K562 (cell line): ENCODE results near the gene SIDT1. TPM values are rescaled to one million over a fixed set of nuclear protein-coding genes. Genes with fewer than 3 reads are reported as not detected.

Experiments
- ATAC-seq: fragments of 200-7000 bp; cut with Tn5 transposase; 3 replicates; pipeline ENCODE4 v1.9.1; 2020; ENCODE audit warnings: moderate library complexity
- BruUV-seq: library from RNA; stranded (reverse); fragments of 400-500 nt; replicated peaks from 2 replicates; lab custom pipeline; 2021; lab: Mats Ljungman, UMichigan
- CTCF ChIA-PET: fragments of 300-600 bp; formaldehyde crosslinking; extraction: SDS; loops from one replicate; lab custom pipeline; 2021; ENCODE audit warnings: low intra/inter-chr PET ratio; lab: Yijun Ruan, JAX
- POLR2A ChIA-PET: fragments of 300-600, 350-650 bp; sonication (Branson Sonifier 250); formaldehyde crosslinking; extraction: SDS; loops from one replicate; lab custom pipeline; 2021; ENCODE audit warnings: antibody characterized with exemption, inconsistent platforms; lab: Yijun Ruan, JAX
- DNase-seq, 4 experiments: peaks; one replicate each; pipeline versions ENCODE4 v3.0.0 to v3.0.0-alpha.2; 2011 to 2018; ENCODE audit warnings: low spot score in 3 of 4, mixed read lengths in 3 of 4; ENCODE audit errors: extremely low read depth in 1 of 4
- FAIRE-seq: peaks from 2 replicates; lab custom pipeline; 2011; peaks lifted over from hg19 to GRCh38; lab: Jason Lieb, UNC
- H2AFZ ChIP-seq: 2 replicates; pipeline ENCODE4 v1.6.0; 2011; ENCODE audit warnings: low read depth, low read length, control low read depth, inconsistent platforms
- H3K27ac ChIP-seq: fragments of 200-600 bp; 3 replicates; pipeline ENCODE4 v1.8.0; 2011; ENCODE audit warnings: low read depth, mild to moderate bottlenecking, control low read depth, inconsistent platforms, low read length, moderate library complexity, mixed read lengths; ENCODE audit errors: extremely low read depth
- H3K27me3 ChIP-seq, 2 experiments: fragments of 300-600 bp in 1 of 2; 2 replicates in 1 of 2; 3 replicates in 1 of 2; pipeline versions ENCODE4 v1.6.0 to v1.8.0; 2011; ENCODE audit warnings: inconsistent platforms in 2 of 2, low read length in 2 of 2, mild to moderate bottlenecking in 1 of 2, mixed read lengths in 1 of 2, moderate library complexity in 1 of 2; ENCODE audit not compliant: control insufficient read depth in 2 of 2, insufficient read depth in 2 of 2
- H3K36me3 ChIP-seq: fragments of 300-600 bp; 3 replicates; pipeline ENCODE4 v1.8.0; 2011; ENCODE audit warnings: mild to moderate bottlenecking, low read length, inconsistent platforms; ENCODE audit not compliant: control insufficient read depth, insufficient read depth
- H3K4me1 ChIP-seq, 2 experiments: fragments of 200-600 bp in 1 of 2; replicated peaks in 1 of 2; 2 replicates in 1 of 2; 3 replicates in 1 of 2; pipeline versions ENCODE4 v1.5.1 to v1.8.0; 2011; ENCODE audit warnings: inconsistent platforms in 2 of 2, low read length in 2 of 2, mild to moderate bottlenecking in 1 of 2, mixed read lengths in 1 of 2, moderate library complexity in 1 of 2; ENCODE audit not compliant: control insufficient read depth in 2 of 2, insufficient read depth in 2 of 2
- H3K4me2 ChIP-seq: 2 replicates; pipeline ENCODE4 v1.6.1; 2011; ENCODE audit warnings: low read length, control low read depth, inconsistent platforms, mixed read lengths; ENCODE audit not compliant: insufficient read depth
- H3K4me3 ChIP-seq: fragments of 200-600 bp; sonication (generic), shearing (Covaris generic); 2 replicates; pipeline ENCODE4 v1.5.1; 2016; ENCODE audit warnings: control low read depth, inconsistent platforms
- H3K79me2 ChIP-seq: fragments of 200-600 bp; 3 replicates; pipeline ENCODE4 v1.8.0; 2011; ENCODE audit warnings: low read length, inconsistent platforms; ENCODE audit not compliant: control insufficient read depth, insufficient read depth
- H3K9ac ChIP-seq, 2 experiments: 2 replicates each; pipeline versions ENCODE4 v1.6.0 to v1.6.1; 2011; ENCODE audit warnings: low read depth in 2 of 2, low read length in 2 of 2, control low read depth in 1 of 2, inconsistent platforms in 1 of 2, mild to moderate bottlenecking in 1 of 2, mixed read lengths in 1 of 2; ENCODE audit not compliant: insufficient read depth in 1 of 2
- H3K9me1 ChIP-seq: one replicate; pipeline ENCODE4 v1.6.0; 2011; ENCODE audit warnings: inconsistent platforms, mild to moderate bottlenecking, low read length, moderate library complexity; ENCODE audit not compliant: control insufficient read depth, insufficient read depth
- H3K9me3 ChIP-seq: replicated peaks from 2 replicates; pipeline ENCODE4 v1.5.1; 2011; ENCODE audit warnings: low read depth, low read length, inconsistent platforms; ENCODE audit not compliant: control insufficient read depth, insufficient read depth
- H4K20me1 ChIP-seq: replicated peaks from 2 replicates; pipeline ENCODE4 v1.6.1; 2011; ENCODE audit warnings: low read length, inconsistent platforms, mixed read lengths; ENCODE audit not compliant: control insufficient read depth, insufficient read depth
- CEBPB ChIP-seq: fragments of 450-650 bp; IDR thresholded peaks from 2 replicates; pipeline ENCODE4 v1.6.1; 2016; ENCODE audit warnings: missing genetic modification characterization, missing compliant biosample characterization
- CREB3L1 ChIP-seq: fragments of 450-650 bp; IDR thresholded peaks from 2 replicates; pipeline ENCODE4 v1.6.1; 2014; ENCODE audit warnings: low read depth, mild to moderate bottlenecking, moderate library complexity, borderline replicate concordance
- FOS ChIP-seq: IDR thresholded peaks from 3 replicates; pipeline ENCODE4 v1.6.1; 2011; ENCODE audit not compliant: insufficient read length; ENCODE audit errors: extremely low read depth
- FOXK2 ChIP-seq, 2 experiments: fragments of 450-650 bp; IDR thresholded peaks in 1 of 2; conservative IDR thresholded peaks in 1 of 2; 2 replicates each; pipeline ENCODE4 v1.6.1; 2016; ENCODE audit warnings: low read depth in 2 of 2, mild to moderate bottlenecking in 1 of 2
- HDAC2 ChIP-seq: fragments of 450-650 bp; IDR thresholded peaks from 2 replicates; pipeline ENCODE4 v1.6.1; 2016; ENCODE audit warnings: mild to moderate bottlenecking
- MYNN ChIP-seq, 2 experiments: sonication (generic); formaldehyde crosslinking in 1 of 2; IDR thresholded peaks; 2 replicates each; pipeline versions ENCODE4 v1.5.0 to v1.6.1; 2016 to 2020; ENCODE audit warnings: antibody characterized with exemption in 1 of 2, missing genetic modification reagents in 1 of 2
- NFIX ChIP-seq: fragments of 250-450 bp; sonication (Bioruptor Pico); IDR thresholded peaks from 2 replicates; pipeline ENCODE4 v1.4.0; 2020; ENCODE audit warnings: low read depth, mild to moderate bottlenecking, moderate library complexity
- PHF20 ChIP-seq: fragments of 450-650 bp; IDR thresholded peaks from 2 replicates; pipeline ENCODE4 v1.6.1; 2018; ENCODE audit not compliant: partially characterized antibody
- PHF21A ChIP-seq: fragments of 450-650 bp; IDR thresholded peaks from 2 replicates; pipeline ENCODE4 v1.6.1; 2017; ENCODE audit warnings: low read depth, borderline replicate concordance
- POLR2AphosphoS2 ChIP-seq: IDR thresholded peaks from 2 replicates; pipeline ENCODE4 v1.6.1; 2012; ENCODE audit warnings: low read length, improper control_type of control experiment
- TCF3 ChIP-seq: sonication (generic); formaldehyde crosslinking; IDR thresholded peaks from 2 replicates; pipeline ENCODE4 v1.4.0; 2020; ENCODE audit warnings: mild to moderate bottlenecking, missing genetic modification reagents
- THRA ChIP-seq: fragments of 450-650 bp; IDR thresholded peaks from 2 replicates; pipeline ENCODE4 v1.6.1; 2017; ENCODE audit warnings: mild to moderate bottlenecking, moderate library complexity
- ZNF212 ChIP-seq: fragments of 450-650 bp; formaldehyde crosslinking; IDR thresholded peaks from 2 replicates; pipeline ENCODE4 v1.4.0; 2020; ENCODE audit warnings: mild to moderate bottlenecking
- ZNF277 ChIP-seq: fragments of 250-450 bp; sonication (Bioruptor Pico); IDR thresholded peaks from 2 replicates; pipeline ENCODE4 v1.8.0; 2022; ENCODE audit warnings: inconsistent platforms, mild to moderate bottlenecking, moderate library complexity, borderline replicate concordance
- ZNF444 ChIP-seq: fragments of 250-450 bp; sonication (Bioruptor Pico); IDR thresholded peaks from 2 replicates; pipeline ENCODE4 v1.4.0; 2020; ENCODE audit warnings: mild to moderate bottlenecking, moderate library complexity
- ZNF780A ChIP-seq: fragments of 250-450 bp; sonication (Bioruptor Pico); IDR thresholded peaks from 2 replicates; pipeline ENCODE4 v1.5.0; 2021; ENCODE audit warnings: mild to moderate bottlenecking
- WGBS: fragments of 100-300 bp; shearing (Covaris generic); methylation state at CpG from one replicate; pipeline ENCODE4 v1.1.6; 2016; ENCODE audit warnings: low coverage, mixed read lengths; ENCODE audit not compliant: insufficient coverage; ENCODE audit errors: missing lambda C conversion rate; 5-methylcytosine and 5-hydroxymethylcytosine counted together
- in situ Hi-C: fragments of 300-500 bp; cut with MboI; formaldehyde crosslinking; loops from 4 replicates; pipeline ENCODE4 v1.15.0; 2018; ENCODE audit warnings: inconsistent platforms, mixed read lengths
- intact Hi-C: fragments of 100-400 bp; cut with micrococcal nuclease; formaldehyde crosslinking; loops from 2 replicates; pipeline ENCODE4 v1.14.2; 2022
- polyA plus RNA-seq, 8 experiments: library from polyadenylated mRNA; depleted of rRNA in 4 of 8; stranded (reverse) in 5 of 8; unstranded in 3 of 8; fragments of >200 nt; fragmentation: Nextera tagmentation in 2 of 8; fragmentation: Illumina TruSeq in 1 of 8; extraction: Ambion mirVana in 2 of 8; extraction: Trizol in 1 of 8; gene quantifications; 2 replicates each; pipeline versions ENCODE4 v1.2.1 to v1.2.3, GENCODE V29; 2011 to 2014; ENCODE audit warnings: inconsistent platforms in 1 of 8, missing spikeins in 1 of 8
- total RNA-seq, 7 experiments: library from RNA; depleted of rRNA in 6 of 7; stranded (reverse); fragments of >200 nt in 6 of 7; fragmentation: Illumina TruSeq in 2 of 7; extraction: Trizol in 2 of 7; gene quantifications; 2 replicates each; pipeline versions ENCODE4 v1.2.1 to v1.2.3, GENCODE V29; 2011 to 2021; ENCODE audit warnings: low replicate concordance in 1 of 7
- TF ChIP-seq, protein P1 (sequence below): sonication (generic); formaldehyde crosslinking; IDR thresholded peaks from 2 replicates; pipeline ENCODE4 v1.4.0; 2020; ENCODE audit warnings: mild to moderate bottlenecking, missing genetic modification reagents

Gene SIDT1
- total and polyA plus RNA-seq, 9 of the 15 experiments (the other 6 are each of a cell fraction or from before 2014, with no cell fraction given): not detected

DNA sequence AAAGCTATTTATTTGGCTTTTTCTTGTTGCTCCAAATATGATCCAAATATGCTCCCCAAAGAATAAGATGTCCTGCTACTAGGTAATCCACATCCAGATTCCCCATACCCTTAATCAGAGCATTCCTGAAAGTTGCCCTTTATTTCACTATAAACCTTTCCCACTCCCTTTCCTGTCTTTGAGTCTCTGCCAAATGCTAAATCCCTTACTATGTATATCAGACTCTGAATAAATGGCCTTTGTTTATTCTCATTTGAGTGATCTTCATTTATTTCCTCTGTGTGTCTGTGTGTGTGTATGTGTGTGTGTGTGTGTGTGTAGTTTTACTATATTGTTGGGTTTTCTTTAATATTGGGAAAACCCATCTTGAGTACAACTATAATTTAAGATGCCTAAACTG, 10.4 kb upstream of the SIDT1 start (continued):
- TF ChIP-seq FOXK2 (conservative IDR thresholded peaks at IDR 0.05 in 1 of 2, IDR thresholded peaks at IDR 0.05 in 1 of 2; ENCODE audit: low read depth in 2 of 2) (no peak), TCF3 (CRISPR knock-in tag) (no peak), CEBPB (tag) (no peak)

DNA sequence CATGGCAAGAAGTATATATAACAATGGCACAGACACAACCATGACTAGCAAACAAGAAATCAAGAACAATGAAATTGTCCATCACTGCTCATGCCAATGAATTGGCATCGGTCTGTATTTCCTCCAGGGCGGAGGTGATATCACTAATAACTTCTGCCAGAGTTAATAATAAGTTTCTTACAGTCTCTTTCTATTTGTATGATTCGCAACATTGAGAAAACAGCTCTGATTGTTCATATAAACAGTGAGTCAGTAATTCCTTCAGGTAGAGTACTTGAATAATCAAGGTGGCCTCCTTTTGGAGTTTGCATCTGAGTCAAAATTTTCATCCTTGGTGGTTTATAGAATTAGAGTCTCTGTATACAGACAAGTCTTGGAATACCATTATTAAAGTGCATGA, 9.1 kb upstream of the SIDT1 start:
- ChIA-PET CTCF (no interaction called here), POLR2A (no interaction called here)
- Histone ChIP-seq H3K9me1 (no peaks in the 10 kb centered on the region), H3K36me3 (no peaks in the 10 kb centered on the region), H3K4me3 (no peak overlapping the region), H3K27ac (no peak overlapping the region), H3K79me2 (no peaks in the 10 kb centered on the region), H3K9ac (no peak overlapping the region), H3K9me3 (no peaks in the 10 kb centered on the region), H3K4me1 (no peaks in the 10 kb centered on the region), H3K4me2 (no peak overlapping the region), H2AFZ (no peak overlapping the region), H4K20me1 (no peaks in the 10 kb centered on the region), H3K27me3 (no peaks in the 10 kb centered on the region)
- intact Hi-C loops (no loop called here), in situ Hi-C loops (no loop called here)
- ATAC-seq: no peak
- DNase-seq: no peak
- 0% methylated on average over 3 of the region's 3 CpGs for WGBS
- no peak for FAIRE-seq
- BruUV-seq: no TSS peak
- TF ChIP-seq PHF20: no peak
- no peak for TF ChIP-seq HDAC2
- TF ChIP-seq FOS: no peak
- no peak for TF ChIP-seq NFIX (CRISPR knock-in tag)
- no peak for TF ChIP-seq POLR2AphosphoS2
- no peak for TF ChIP-seq ZNF277
- TF ChIP-seq PHF21A: no peak
- no peak for TF ChIP-seq CREB3L1
- no peak for TF ChIP-seq ZNF212
- no peak for TF ChIP-seq ZNF780A
- no peak for TF ChIP-seq ZNF444 (CRISPR knock-in tag)
- no peak for TF ChIP-seq MYNN (IDR thresholded peaks at IDR 0.05)
- TF ChIP-seq MYNN (CRISPR knock-in tag; IDR thresholded peaks at IDR 0.05): no peak
- TF ChIP-seq, protein P1, sequence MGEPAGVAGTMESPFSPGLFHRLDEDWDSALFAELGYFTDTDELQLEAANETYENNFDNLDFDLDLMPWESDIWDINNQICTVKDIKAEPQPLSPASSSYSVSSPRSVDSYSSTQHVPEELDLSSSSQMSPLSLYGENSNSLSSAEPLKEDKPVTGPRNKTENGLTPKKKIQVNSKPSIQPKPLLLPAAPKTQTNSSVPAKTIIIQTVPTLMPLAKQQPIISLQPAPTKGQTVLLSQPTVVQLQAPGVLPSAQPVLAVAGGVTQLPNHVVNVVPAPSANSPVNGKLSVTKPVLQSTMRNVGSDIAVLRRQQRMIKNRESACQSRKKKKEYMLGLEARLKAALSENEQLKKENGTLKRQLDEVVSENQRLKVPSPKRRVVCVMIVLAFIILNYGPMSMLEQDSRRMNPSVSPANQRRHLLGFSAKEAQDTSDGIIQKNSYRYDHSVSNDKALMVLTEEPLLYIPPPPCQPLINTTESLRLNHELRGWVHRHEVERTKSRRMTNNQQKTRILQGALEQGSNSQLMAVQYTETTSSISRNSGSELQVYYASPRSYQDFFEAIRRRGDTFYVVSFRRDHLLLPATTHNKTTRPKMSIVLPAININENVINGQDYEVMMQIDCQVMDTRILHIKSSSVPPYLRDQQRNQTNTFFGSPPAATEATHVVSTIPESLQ (CRISPR knock-in tag): no peak
- no peak for TF ChIP-seq THRA
